ENCODE results near the gene MOB4. TPM values are rescaled to one million over a fixed set of nuclear protein-coding genes. Genes with fewer than 3 reads are reported as not detected.
"Not testable (repeated sequence)": the region's sequence is repeated elsewhere in the genome, so short reads cannot be mapped to it uniquely, and the experiment has no call there.

MOB4 gene
- total RNA-seq, 4 donors from 2014 or later = 20.3 to 27.3 (median 23.6) TPM

- ATAC-seq (ENCODE audit: low FRiP score) (no peak), DNase-seq (ENCODE audit: low spot score) (no peak)
- TF ChIP-seq, protein P1, sequence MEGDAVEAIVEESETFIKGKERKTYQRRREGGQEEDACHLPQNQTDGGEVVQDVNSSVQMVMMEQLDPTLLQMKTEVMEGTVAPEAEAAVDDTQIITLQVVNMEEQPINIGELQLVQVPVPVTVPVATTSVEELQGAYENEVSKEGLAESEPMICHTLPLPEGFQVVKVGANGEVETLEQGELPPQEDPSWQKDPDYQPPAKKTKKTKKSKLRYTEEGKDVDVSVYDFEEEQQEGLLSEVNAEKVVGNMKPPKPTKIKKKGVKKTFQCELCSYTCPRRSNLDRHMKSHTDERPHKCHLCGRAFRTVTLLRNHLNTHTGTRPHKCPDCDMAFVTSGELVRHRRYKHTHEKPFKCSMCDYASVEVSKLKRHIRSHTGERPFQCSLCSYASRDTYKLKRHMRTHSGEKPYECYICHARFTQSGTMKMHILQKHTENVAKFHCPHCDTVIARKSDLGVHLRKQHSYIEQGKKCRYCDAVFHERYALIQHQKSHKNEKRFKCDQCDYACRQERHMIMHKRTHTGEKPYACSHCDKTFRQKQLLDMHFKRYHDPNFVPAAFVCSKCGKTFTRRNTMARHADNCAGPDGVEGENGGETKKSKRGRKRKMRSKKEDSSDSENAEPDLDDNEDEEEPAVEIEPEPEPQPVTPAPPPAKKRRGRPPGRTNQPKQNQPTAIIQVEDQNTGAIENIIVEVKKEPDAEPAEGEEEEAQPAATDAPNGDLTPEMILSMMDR (IDR thresholded peaks at IDR 0.05) = no peak
Measured at GRCh38 chr2:197547163-197547900, 31.5 kb downstream of the MOB4 start.

DNA sequence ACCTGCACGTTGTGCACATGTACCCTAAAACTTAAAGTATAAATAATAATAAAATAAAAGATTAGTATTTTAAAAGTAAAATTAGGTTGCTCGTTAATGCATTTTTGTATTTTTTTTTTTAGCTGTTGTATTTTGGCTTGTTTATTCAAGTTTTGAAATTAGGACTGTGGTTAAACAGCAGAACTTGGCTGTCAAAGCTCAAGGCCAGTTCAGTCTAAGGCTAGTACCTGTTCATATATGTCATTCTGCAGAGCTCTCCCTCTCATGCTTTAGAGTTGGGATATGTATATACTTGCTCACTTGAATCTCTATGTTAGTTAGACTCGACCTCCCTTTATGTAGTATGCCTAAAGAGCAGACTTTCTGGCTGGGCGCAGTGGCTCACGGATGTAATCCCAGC is 32.7 kb downstream of the MOB4 start:
- DNase-seq (ENCODE audit: low spot score) (no peak), ATAC-seq (ENCODE audit: low FRiP score) (no peak)
- TF ChIP-seq, protein P1 (IDR thresholded peaks at IDR 0.05) = no peak

GRCh38 chr2:197551260-197551659 is 35.4 kb downstream of the MOB4 start:
- DNase-seq (ENCODE audit: low spot score); ATAC-seq (ENCODE audit: low FRiP score): not testable (repeated sequence)

- TF ChIP-seq, protein P1 (IDR thresholded peaks at IDR 0.05) = no peak
- ATAC-seq (ENCODE audit: low FRiP score) (no peak), DNase-seq (ENCODE audit: low spot score) (no peak)
Measured at GRCh38 chr2:197555467-197555866, 39.6 kb downstream of the MOB4 start.

- DNase-seq (ENCODE audit: low spot score) = no peak
- TF ChIP-seq, protein P1 (IDR thresholded peaks at IDR 0.05) = no peak
- ATAC-seq (ENCODE audit: low FRiP score) = no peak
Measured at GRCh38 chr2:197556456-197556855, 40.6 kb downstream of the MOB4 start.

- no peak for DNase-seq (ENCODE audit: low spot score)
- ATAC-seq (ENCODE audit: low FRiP score) = no peak
- TF ChIP-seq, protein P1 (IDR thresholded peaks at IDR 0.05) = no peak
Measured at GRCh38 chr2:197558393-197558792, 42.5 kb downstream of the MOB4 start.

DNA sequence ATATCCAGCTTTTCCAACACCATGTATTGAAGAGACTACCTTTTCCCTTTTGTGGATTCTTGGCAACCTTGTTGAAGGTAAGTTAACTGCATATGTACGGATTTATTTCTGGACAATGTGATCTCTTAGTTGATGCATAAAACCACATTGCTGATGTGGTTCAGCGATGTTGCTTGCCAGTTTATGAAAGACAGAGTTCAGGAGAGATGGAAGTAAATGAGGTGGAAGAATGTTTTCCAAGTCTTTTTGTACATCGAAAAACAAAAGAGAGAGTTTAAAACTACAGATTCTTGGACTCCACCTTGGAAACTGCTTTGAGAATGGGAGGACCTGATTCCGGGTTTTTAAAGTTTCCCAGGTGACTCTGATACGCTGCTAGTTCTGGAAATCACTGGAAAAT is 43.8 kb downstream of the MOB4 start:
- DNase-seq (ENCODE audit: low spot score) (no peak), ATAC-seq (ENCODE audit: low FRiP score) (no peak)
- TF ChIP-seq, protein P1 (IDR thresholded peaks at IDR 0.05) = no peak
